NCI-H2171 (cell line): ENCODE data around the gene TMEM63B.

Experiments used
- DNase-seq: peaks from one replicate; lab custom pipeline; 2025; lab: John Stamatoyannopoulos, UW

The TMEM63B gene

GRCh38 chr6:44145839-44146238, 18.5 kb downstream of the TMEM63B start:
- no peak for DNase-seq

- DNase-seq = no peak
These were observed 19.3 kb downstream of the TMEM63B start for GRCh38 chr6:44146685-44147084.

DNA sequence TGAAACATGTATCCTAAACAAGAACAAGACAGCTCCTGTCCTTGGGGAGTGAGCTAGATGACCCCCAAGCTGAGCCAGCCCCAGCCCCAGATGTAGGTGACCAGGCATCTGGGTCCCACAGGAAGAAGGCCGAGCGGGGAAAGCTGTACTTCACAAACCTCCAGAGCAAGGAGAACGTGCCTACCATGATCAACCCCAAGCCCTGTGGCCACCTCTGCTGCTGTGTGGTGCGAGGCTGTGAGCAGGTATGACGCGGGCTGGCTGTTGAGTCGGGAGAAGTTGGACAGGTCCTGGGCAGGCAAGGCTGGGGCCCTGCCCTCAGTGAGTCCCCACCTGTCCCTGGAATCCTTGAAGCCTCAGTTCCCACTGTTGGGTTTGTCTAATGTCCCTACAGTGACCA, 19.9 kb downstream of the TMEM63B start:
- no peak for DNase-seq

DNA sequence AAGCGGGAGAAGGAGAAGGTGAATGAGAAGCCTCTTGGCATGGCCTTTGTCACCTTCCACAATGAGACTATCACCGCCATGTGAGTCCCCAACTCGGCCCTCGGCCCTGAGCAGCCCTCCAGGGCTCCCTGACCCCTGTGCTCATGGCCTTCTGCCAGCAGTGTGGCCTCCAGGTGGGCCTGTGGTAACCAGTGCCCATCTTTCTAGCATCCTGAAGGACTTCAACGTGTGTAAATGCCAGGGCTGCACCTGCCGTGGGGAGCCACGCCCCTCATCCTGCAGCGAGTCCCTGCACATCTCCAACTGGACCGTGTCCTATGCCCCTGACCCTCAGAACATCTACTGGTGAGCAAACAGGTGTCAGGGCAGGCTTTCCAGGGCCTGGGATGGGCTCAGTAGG, 21.0 kb downstream of the TMEM63B start:
- DNase-seq = no peak

DNA sequence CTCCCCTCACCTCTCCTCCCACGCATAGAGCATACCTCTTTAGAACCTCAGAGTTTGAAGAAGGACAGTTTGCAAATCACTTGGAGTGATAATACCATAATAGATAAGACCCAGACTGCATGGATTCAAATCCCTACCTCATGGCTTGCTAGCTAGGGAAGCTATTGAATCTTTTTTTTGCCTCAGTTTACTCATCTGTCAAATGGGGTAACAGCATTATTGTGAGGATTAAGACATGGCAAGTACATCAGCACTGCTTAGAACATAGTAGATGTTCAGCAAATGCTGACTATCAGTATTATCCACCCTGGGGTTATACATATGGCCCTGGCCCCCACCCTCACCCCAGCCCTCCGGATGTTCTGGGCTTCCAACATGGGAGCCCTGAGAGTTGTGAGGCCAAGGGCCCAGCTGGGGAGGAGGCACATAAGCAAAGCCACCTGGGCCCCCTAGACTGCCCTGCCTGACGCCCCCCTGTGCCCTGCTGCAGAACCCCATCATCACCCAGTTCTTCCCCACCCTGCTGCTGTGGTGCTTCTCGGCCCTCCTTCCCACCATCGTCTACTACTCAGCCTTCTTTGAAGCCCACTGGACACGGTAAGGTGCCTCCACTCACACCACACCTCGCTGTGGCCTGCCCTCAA, 22.1 kb downstream of the TMEM63B start:
- DNase-seq = no peak

- no peak for DNase-seq
These were observed 23.1 kb downstream of the TMEM63B start for GRCh38 chr6:44150317-44150917.

GRCh38 chr6:44151348-44152108, 24.2 kb downstream of the TMEM63B start:
- DNase-seq = no peak

GRCh38 chr6:44152109-44152461, 24.7 kb downstream of the TMEM63B start:
- DNase-seq = no peak

GRCh38 chr6:44152533-44152932, 25.2 kb downstream of the TMEM63B start:
- no peak for DNase-seq

DNA sequence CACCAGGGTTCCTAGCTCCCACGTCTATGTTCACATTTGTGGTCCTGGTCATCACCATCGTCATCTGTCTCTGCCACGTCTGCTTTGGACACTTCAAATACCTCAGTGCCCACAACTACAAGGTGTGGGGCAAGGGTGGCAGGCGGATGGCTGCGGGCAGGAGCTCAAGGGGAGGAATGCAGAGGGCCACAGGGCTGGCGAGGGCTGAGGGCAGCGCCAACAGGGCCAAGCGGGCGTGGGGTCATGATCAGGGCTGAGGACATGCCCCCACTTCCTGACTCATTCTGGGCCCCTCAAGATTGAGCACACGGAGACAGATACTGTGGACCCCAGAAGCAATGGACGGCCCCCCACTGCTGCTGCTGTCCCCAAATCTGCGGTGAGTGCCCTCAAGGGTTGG, 26.7 kb downstream of the TMEM63B start:
- no peak for DNase-seq

GRCh38 chr6:44156494-44157151, 29.3 kb downstream of the TMEM63B start:
- DNase-seq = no peak

DNA sequence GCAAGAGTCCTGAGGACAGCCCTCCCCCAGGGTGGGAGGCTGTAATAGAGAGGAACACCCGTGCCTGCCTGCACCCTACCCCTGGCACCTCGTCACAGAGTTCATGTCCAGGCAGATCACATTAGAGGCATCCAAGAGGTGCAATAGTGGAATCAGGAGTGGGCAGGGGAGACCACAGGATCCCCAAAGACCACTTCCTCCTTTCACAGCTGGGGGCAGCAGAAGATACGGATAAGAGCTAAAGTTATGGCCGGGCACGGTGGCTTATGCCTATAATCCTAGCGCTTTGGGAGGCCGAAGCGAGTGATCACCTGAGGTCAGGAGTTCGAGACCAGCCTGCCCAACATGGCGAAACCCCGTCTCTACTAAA, 29.8 kb downstream of the TMEM63B start:
- no peak for DNase-seq

DNA sequence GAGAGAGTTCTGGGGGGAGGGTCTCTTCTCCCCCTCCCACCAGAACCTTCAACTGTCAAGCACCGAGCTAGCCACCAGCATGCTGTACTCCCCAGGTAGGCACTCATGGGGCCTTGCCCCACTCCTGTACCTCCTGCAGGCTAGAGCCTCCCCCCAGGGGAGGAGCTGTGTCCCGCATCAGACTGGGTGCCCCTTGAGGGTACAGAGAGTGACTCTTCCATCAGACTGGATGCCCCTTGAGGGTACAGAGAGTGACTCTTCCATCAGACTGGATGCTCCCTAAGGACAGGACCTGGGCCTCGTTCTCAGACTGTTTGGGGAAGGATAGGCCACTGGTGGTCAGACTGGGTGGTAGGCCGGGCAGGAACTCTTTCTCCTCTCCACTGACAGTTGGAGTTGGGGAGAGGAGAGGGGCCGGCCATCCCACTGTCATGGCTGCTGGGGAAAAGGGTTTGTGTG, 31.4 kb downstream of the TMEM63B start, which contains the start of gene CAPN11:
TSS of gene CAPN11 (plus strand) at position 51 of the 459 bp plus-strand sequence. CDS start at position 80, 29 bp downstream.
- DNase-seq = no peak

GRCh38 chr6:44161997-44162338, 34.6 kb downstream of the TMEM63B start:
- DNase-seq = peak; percentile 12

- no peak for DNase-seq
These were observed 35.7 kb downstream of the TMEM63B start for GRCh38 chr6:44162876-44163625.

DNA sequence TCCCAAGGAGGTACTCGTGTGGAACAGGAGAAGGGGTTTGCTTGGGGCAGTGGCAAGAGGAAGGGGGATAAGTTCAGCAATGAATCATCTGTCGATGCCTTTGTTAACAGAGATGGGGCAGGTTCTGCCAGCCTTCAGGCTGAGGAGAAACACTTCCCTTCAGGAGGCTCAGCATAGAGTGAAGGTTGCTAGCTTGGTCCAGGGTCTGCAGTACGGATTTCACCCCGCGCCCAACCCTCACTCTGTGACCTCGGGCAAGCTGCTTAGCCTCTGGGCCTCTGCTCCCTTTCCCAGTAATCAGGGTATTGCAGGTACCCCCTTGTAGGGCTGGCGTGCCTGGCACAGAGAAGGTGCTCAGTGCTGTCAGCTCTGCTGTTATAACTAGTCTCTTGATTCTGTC, 38.8 kb downstream of the TMEM63B start:
- no peak for DNase-seq

DNA sequence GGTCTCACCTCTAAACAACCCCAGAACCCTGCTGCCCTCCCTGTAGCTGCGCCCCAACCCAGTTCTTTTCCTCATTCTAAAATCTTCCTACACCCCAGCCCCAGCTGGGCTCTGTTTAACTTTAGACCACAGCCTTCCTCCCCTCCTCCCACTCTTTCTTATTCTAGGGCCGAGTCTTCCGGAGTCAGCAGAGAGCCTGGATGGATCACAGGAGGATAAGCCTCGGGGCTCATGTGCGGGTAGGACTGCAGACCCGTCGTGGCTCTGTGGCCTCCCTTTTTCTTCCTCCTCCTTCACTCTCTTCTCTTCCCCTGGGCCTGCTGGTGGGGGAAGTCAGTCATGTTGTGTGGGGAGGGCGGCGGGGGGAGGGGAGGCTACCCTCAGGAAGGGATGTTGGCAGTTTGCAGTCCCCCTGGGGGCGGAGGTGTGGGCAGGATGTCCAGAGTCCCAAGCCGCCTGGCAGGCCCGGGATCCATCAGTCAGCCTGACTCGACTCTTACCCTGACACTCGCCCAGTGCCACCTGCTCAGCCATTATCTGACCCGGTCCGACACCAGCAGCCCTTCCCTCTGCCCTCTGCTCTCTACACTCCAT, 39.3 kb downstream of the TMEM63B start:
- DNase-seq = no peak

GRCh38 chr6:44167567-44167966, 40.2 kb downstream of the TMEM63B start:
- peak; percentile 3 for DNase-seq

GRCh38 chr6:44169154-44169553, 41.8 kb downstream of the TMEM63B start:
- no peak for DNase-seq

DNA sequence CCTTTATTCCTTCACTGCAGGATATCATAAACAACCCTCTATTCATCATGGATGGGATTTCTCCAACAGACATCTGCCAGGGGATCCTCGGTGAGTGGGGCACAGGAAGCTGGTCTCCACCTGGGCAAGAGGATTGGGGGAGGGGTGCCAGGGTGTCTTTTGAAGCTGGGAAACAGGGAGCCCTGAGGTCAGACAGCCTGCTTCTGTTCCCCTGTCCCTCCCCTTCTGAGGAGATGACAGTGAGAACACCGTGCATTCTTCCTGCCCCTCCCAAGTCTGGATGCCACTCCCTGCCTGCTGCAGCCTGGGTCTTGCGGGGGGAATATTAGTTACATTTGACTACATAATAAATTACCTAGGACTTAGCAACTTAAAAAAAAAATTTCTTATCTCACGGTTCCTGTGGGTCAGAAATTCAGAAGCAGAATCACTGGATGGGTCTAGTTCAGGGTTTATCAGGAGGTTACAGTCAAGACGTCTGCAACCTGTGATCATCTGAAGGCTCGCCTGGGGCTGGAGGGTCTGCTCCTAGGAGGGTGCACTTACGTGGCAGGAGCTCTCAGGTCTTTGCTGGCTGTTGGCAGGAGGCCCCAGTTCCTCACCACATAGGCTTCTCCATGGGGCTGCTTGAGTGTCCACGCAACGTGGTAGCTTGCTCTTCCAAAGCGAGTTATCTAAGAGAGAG, 42.7 kb downstream of the TMEM63B start:
- no peak for DNase-seq

- no peak for DNase-seq
These were observed 44.7 kb downstream of the TMEM63B start for GRCh38 chr6:44171899-44172546.
